ENCODE measurements around the gene AQP12A. TPM values are rescaled to one million over a fixed set of nuclear protein-coding genes. Genes with fewer than 3 reads are reported as not detected.
"Not testable (repeated sequence)": the region's sequence is repeated elsewhere in the genome, so short reads cannot be mapped to it uniquely, and the experiment has no call there.

AQP12A gene
- total RNA-seq, result not detected
- polyA plus RNA-seq (2013, experiment 1 of 2), result not detected
- not detected for polyA plus RNA-seq (2013, experiment 2 of 2)
- 0 to 0.08 (median 0) reads per million in 172 experiments for total RNA-seq

GRCh38 chr2:240691631-240692420 lies at the start of gene AQP12A:
Gene AQP12A (plus strand): TSS chr2:240691866. CDS start chr2:240691914, 48 bp downstream.
- peak in 1 of 14 experiments; percentile 9 for DNase-seq
- H3K4me3 ChIP-seq (ENCODE audit: low read length); CTCF ChIA-PET; H3K4me1 ChIP-seq (ENCODE audit: insufficient read depth, low read length); POLR2A ChIA-PET; H3K9me3 ChIP-seq (ENCODE audit: control insufficient read depth in 1 of 2, insufficient read depth in 1 of 2, low read length in 2 of 2); H3K9me3 Mint-ChIP-seq; intact Hi-C loops (cut with DNase I, micrococcal nuclease); H3K27ac ChIP-seq (ENCODE audit: low read depth in 1 of 2, low read length in 2 of 2); H3K27me3 Mint-ChIP-seq; ATAC-seq (ENCODE audit: poor library complexity); H3K36me3 Mint-ChIP-seq (ENCODE audit: low read depth); H3K27ac Mint-ChIP-seq; H3K4me3 Mint-ChIP-seq; H3K36me3 ChIP-seq (ENCODE audit: insufficient read depth, low read length); H3K27me3 ChIP-seq (ENCODE audit: control insufficient read depth in 1 of 2, insufficient read depth in 2 of 2, low read length in 2 of 2); H3K4me1 Mint-ChIP-seq (ENCODE audit: low read depth): not testable (repeated sequence)

- Mint-ChIP-seq H3K27ac (no peak overlapping the region), H3K27me3 (no peaks in the 10 kb centered on the region), H3K4me3 (no peak overlapping the region), H3K36me3 (ENCODE audit: low read depth) (no peaks in the 10 kb centered on the region), H3K9me3 (no peaks in the 10 kb centered on the region), H3K4me1 (ENCODE audit: low read depth) (no peaks in the 10 kb centered on the region)
- Histone ChIP-seq H3K4me1 (ENCODE audit: insufficient read depth, low read length) (peaks cover 19% of the 10 kb centered on the region), H3K27ac (ENCODE audit: low read depth in 1 of 2, low read length in 2 of 2) (no peak overlapping the region), H3K36me3 (ENCODE audit: insufficient read depth, low read length) (no peaks in the 10 kb centered on the region), H3K27me3 (ENCODE audit: control insufficient read depth in 1 of 2, insufficient read depth in 2 of 2, low read length in 2 of 2) (peaks cover 0 to 1% of the 10 kb centered on the region in 2 experiments), H3K9me3 (ENCODE audit: control insufficient read depth in 1 of 2, insufficient read depth in 1 of 2, low read length in 2 of 2) (peaks cover 0 to 13% of the 10 kb centered on the region in 2 experiments), H3K4me3 (ENCODE audit: low read length) (no peak overlapping the region)
- POLR2A ChIA-PET, result no interaction called here
- DNase-seq (peak in 1 of 14 experiments; percentile 12), ATAC-seq (ENCODE audit: poor library complexity) (no peak)
- TF ChIP-seq CTCF (IDR thresholded peaks at IDR 0.05), result no peak
- intact Hi-C loops (cut with DNase I, micrococcal nuclease), result no loop called here
- CTCF ChIA-PET, result no interaction called here
These were observed 49.4 kb upstream of the AQP12A start for GRCh38 chr2:240642061-240642805.

GRCh38 chr2:240642806-240643092 lies 48.9 kb upstream of the AQP12A start:
- intact Hi-C loops (cut with DNase I, micrococcal nuclease), result no loop called here
- H3K9me3 ChIP-seq (ENCODE audit: control insufficient read depth in 1 of 2, insufficient read depth in 1 of 2, low read length in 2 of 2), result peaks cover 0 to 13% of the 10 kb centered on the region in 2 experiments
- peaks cover 19% of the 10 kb centered on the region for H3K4me1 ChIP-seq (ENCODE audit: insufficient read depth, low read length)
- H3K4me3 Mint-ChIP-seq, result no peak overlapping the region
- ChIA-PET POLR2A (no interaction called here), CTCF (no interaction called here)
- H3K36me3 ChIP-seq (ENCODE audit: insufficient read depth, low read length), result no peaks in the 10 kb centered on the region
- H3K36me3 Mint-ChIP-seq (ENCODE audit: low read depth), result no peaks in the 10 kb centered on the region
- peaks cover 0 to 6% of the 10 kb centered on the region in 2 experiments for H3K27me3 ChIP-seq (ENCODE audit: control insufficient read depth in 1 of 2, insufficient read depth in 2 of 2, low read length in 2 of 2)
- H3K4me3 ChIP-seq (ENCODE audit: low read length), result no peak overlapping the region
- H3K9me3 Mint-ChIP-seq, result no peaks in the 10 kb centered on the region
- no peaks in the 10 kb centered on the region for H3K4me1 Mint-ChIP-seq (ENCODE audit: low read depth)
- H3K27me3 Mint-ChIP-seq, result no peaks in the 10 kb centered on the region
- DNase-seq, result peak in 1 of 14 experiments; percentile 8
- no peak for ATAC-seq (ENCODE audit: poor library complexity)
- no peak for TF ChIP-seq CTCF (IDR thresholded peaks at IDR 0.05)
- H3K27ac Mint-ChIP-seq, result no peak overlapping the region
- H3K27ac ChIP-seq (ENCODE audit: low read depth in 1 of 2, low read length in 2 of 2), result no peak overlapping the region
